OCI-LY3 (cell line): ENCODE results near the gene KAT6B.

Source experiments
- H2AFZ ChIP-seq: fragments of 200-600, 300-600 bp; shearing (Covaris generic); 2 replicates; pipeline ENCODE4 v1.6.0; 2014; ENCODE audit warnings: antibody characterized with exemption, low read depth, low read length
- H3K27ac ChIP-seq: fragments of 200-600, 300-600 bp; sonication (generic); 2 replicates; pipeline ENCODE4 v1.5.1; 2014; ENCODE audit warnings: mild to moderate bottlenecking, low read length, moderate library complexity, mixed read lengths
- H3K27me3 ChIP-seq: fragments of 200-600, 300-600 bp; sonication (generic); 2 replicates; pipeline ENCODE4 v1.6.1; 2014; ENCODE audit warnings: low read depth, low read length, mixed read lengths
- H3K36me3 ChIP-seq: fragments of 200-600, 300-600 bp; sonication (generic); replicated peaks from 2 replicates; pipeline ENCODE3; 2014; ENCODE audit warnings: low read depth, low read length, mixed read lengths
- H3K4me1 ChIP-seq: fragments of 300-600, 200-600 bp; sonication (generic); 2 replicates; pipeline ENCODE4 v1.6.1; 2014; ENCODE audit warnings: low read length, mixed read lengths
- H3K4me2 ChIP-seq: fragments of 200-600, 300-600 bp; sonication (generic); 2 replicates; pipeline ENCODE4 v1.6.1; 2014; ENCODE audit warnings: low read length, mixed read lengths
- H3K4me3 ChIP-seq: fragments of 300-600, 200-600 bp; sonication (generic); 2 replicates; pipeline ENCODE4 v1.5.1; 2014; ENCODE audit warnings: antibody characterized with exemption, mild to moderate bottlenecking, low read length, moderate library complexity
- H3K79me2 ChIP-seq: fragments of 300-600, 200-600 bp; shearing (Covaris generic); 2 replicates; pipeline ENCODE4 v1.6.1; 2014; ENCODE audit warnings: mild to moderate bottlenecking, low read length, mixed read lengths
- H3K9ac ChIP-seq: fragments of 300-600, 200-600 bp; shearing (Covaris generic); 2 replicates; pipeline ENCODE4 v1.6.0; 2014; ENCODE audit warnings: mild to moderate bottlenecking, low read length, moderate library complexity
- H3K9me3 ChIP-seq: fragments of 200-600, 300-600 bp; shearing (Covaris generic); 2 replicates; pipeline ENCODE4 v1.6.1; 2014; ENCODE audit warnings: low read length, mixed read lengths; ENCODE audit not compliant: insufficient read depth
- H4K20me1 ChIP-seq: fragments of 200-600, 300-600 bp; sonication (generic); 2 replicates; pipeline ENCODE4 v1.6.1; 2016; ENCODE audit warnings: low read length, mixed read lengths; ENCODE audit not compliant: insufficient read depth
- EZH2phosphoT487 ChIP-seq: fragments of 200-600 bp; shearing (Covaris generic); IDR thresholded peaks from 2 replicates; pipeline ENCODE4 v1.6.1; 2018; ENCODE audit warnings: antibody characterized with exemption, mixed run types, low read depth
- TF ChIP-seq, protein P1 (sequence below): fragments of 200-600, 300-600 bp; sonication (generic); IDR thresholded peaks from 2 replicates; pipeline ENCODE4 v1.5.1; 2014; ENCODE audit warnings: antibody characterized with exemption, low read length, low read depth

KAT6B gene

DNA sequence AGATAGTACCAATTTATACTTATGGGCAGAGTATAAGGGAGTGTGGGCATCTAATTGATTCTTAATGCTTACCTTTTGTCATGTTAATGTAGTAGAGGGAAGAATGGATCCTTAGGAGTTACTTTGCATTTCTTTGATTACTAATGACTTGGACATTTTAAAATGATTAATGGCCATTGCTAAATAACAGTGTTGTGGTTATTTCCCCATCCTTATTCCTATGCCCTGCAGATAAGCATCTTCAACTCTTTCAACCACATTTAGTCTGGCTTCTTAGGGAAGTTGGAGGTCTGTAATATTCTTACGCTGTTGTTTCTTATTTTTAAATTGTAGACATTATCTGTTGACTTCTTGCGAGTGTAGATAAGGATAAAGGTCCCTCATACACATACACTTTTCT lies 37.2 kb downstream of the KAT6B start:
- H3K4me1 ChIP-seq: peaks cover 5% of the 10 kb centered on the region
- TF ChIP-seq, protein P1, sequence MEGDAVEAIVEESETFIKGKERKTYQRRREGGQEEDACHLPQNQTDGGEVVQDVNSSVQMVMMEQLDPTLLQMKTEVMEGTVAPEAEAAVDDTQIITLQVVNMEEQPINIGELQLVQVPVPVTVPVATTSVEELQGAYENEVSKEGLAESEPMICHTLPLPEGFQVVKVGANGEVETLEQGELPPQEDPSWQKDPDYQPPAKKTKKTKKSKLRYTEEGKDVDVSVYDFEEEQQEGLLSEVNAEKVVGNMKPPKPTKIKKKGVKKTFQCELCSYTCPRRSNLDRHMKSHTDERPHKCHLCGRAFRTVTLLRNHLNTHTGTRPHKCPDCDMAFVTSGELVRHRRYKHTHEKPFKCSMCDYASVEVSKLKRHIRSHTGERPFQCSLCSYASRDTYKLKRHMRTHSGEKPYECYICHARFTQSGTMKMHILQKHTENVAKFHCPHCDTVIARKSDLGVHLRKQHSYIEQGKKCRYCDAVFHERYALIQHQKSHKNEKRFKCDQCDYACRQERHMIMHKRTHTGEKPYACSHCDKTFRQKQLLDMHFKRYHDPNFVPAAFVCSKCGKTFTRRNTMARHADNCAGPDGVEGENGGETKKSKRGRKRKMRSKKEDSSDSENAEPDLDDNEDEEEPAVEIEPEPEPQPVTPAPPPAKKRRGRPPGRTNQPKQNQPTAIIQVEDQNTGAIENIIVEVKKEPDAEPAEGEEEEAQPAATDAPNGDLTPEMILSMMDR: no peak
- no peak for TF ChIP-seq EZH2phosphoT487
- no peaks in the 10 kb centered on the region for H3K9me3 ChIP-seq
- H3K27me3 ChIP-seq: no peaks in the 10 kb centered on the region
- H3K27ac ChIP-seq: no peak overlapping the region
- H3K36me3 ChIP-seq: no peaks in the 10 kb centered on the region
- H4K20me1 ChIP-seq: no peaks in the 10 kb centered on the region
- H3K79me2 ChIP-seq: no peaks in the 10 kb centered on the region
- H3K4me3 ChIP-seq: no peak overlapping the region
- H2AFZ ChIP-seq: no peak overlapping the region
- H3K4me2 ChIP-seq: no peak overlapping the region
- H3K9ac ChIP-seq: no peak overlapping the region

DNA sequence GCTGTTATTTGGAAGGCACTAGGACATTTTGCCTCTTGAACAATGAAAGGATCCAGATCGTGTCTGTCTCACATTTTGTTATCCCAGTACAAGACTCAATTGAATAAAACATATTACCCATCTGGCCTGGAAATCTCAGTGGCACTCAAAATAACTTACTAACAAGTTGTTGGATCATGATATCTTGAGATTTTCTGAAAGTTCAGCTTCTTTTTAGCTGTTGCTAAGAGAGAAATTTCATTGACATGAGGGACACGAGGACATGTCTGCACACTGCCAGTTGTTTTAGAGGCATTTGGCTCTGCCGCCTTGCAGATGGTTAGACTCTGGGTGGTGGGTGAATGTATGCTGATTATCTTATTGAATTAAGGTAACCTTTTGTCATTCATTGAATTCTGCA lies 41.0 kb downstream of the KAT6B start:
- Histone ChIP-seq H3K4me1 (peaks cover 19% of the 10 kb centered on the region), H3K4me3 (no peak overlapping the region), H3K9me3 (no peaks in the 10 kb centered on the region), H2AFZ (no peak overlapping the region), H3K9ac (no peak overlapping the region), H3K79me2 (no peaks in the 10 kb centered on the region), H3K27ac (no peak overlapping the region), H3K36me3 (no peaks in the 10 kb centered on the region), H3K27me3 (no peaks in the 10 kb centered on the region), H4K20me1 (peaks cover 3% of the 10 kb centered on the region; the same call in 1 of the 2 replicates), H3K4me2 (no peak overlapping the region)
- TF ChIP-seq, protein P1: no peak
- TF ChIP-seq EZH2phosphoT487: no peak

DNA sequence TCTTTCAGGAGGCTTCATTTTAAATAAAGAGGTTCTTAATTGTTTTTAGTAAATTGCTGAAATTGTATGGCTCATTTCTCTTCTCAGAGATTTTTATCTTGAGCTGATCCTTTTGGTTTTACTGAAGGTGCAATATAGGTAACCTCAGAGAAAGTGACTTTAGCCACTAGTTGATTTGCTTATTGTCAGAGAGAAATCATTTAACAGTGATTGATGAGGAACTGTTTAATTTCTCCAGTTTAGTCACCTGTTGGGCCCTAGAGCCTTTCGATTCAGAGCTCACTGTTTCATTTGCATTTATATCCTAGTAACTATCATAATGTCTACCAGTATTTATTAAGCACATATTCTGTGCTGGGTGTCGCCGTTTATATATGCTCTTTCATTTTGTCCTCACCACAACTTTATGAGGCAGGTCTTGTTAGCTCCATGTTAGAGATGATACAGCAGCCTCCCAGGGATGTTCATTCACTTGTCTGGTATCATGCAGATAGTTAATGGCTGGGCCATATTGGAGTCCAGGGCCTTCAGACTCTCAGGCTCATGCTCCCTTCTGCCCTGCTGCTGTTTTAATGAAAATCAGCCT lies 42.1 kb downstream of the KAT6B start:
- Histone ChIP-seq H3K9me3 (no peaks in the 10 kb centered on the region), H3K9ac (no peak overlapping the region), H3K79me2 (no peaks in the 10 kb centered on the region), H3K36me3 (no peaks in the 10 kb centered on the region), H4K20me1 (peaks cover 3% of the 10 kb centered on the region; the same call in 1 of the 2 replicates), H3K4me1 (peaks cover 19% of the 10 kb centered on the region), H3K27me3 (no peaks in the 10 kb centered on the region), H3K27ac (no peak overlapping the region), H2AFZ (no peak overlapping the region), H3K4me2 (peak overlapping the region; percentile 12; the same call in 1 of the 2 replicates), H3K4me3 (no peak overlapping the region)
- TF ChIP-seq, protein P1: no peak
- TF ChIP-seq EZH2phosphoT487: no peak

DNA sequence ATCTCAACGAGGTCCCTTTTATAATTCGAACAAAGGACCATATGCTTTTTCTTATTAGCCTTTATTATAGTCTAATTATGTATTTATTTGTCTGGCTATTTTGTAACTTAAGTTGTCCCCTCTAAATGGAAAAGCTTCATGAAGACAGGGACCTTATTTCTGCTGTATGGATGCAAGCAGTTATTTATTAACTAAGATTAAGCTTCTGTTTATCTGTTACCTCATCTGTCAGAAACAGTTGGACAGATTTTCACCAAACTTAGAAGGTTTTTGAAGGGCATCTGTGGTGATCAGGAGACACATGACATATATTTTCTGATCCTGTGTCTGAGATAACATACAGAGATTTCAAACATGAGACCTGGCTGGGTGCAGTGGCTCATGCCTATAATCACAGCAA lies 43.2 kb downstream of the KAT6B start:
- Histone ChIP-seq H3K27me3 (no peaks in the 10 kb centered on the region), H3K36me3 (no peaks in the 10 kb centered on the region), H2AFZ (no peak overlapping the region), H3K4me2 (no peak overlapping the region), H3K27ac (no peak overlapping the region), H3K4me3 (no peak overlapping the region), H3K79me2 (no peaks in the 10 kb centered on the region), H3K9ac (no peak overlapping the region), H4K20me1 (peaks cover 3% of the 10 kb centered on the region; the same call in 1 of the 2 replicates), H3K9me3 (no peaks in the 10 kb centered on the region), H3K4me1 (peaks cover 22% of the 10 kb centered on the region)
- no peak for TF ChIP-seq EZH2phosphoT487
- TF ChIP-seq, protein P1: no peak
